Ascending aorta (tissue), 2 donors: ENCODE data around the gene NLRC4. TPM values are rescaled to one million over a fixed set of nuclear protein-coding genes. Genes with fewer than 3 reads are reported as not detected.

Source experiments
- DNase-seq, 2 donors: peaks; one replicate each; pipeline ENCODE4 v3.0.0-alpha.2; 2019; ENCODE audit warnings: low spot score in 2 of 2
- H3K27ac ChIP-seq, 2 donors: fragments of 200-600 bp; sonication (generic); one replicate each; pipeline ENCODE4 v1.5.1; 2016 to 2017; ENCODE audit warnings: mild to moderate bottlenecking in 1 of 2
- H3K27me3 ChIP-seq: fragments of 200-600 bp; sonication (generic); one replicate; pipeline ENCODE4 v1.5.1; 2017
- H3K36me3 ChIP-seq, 2 donors: fragments of 200-600 bp; sonication (generic); one replicate each; pipeline ENCODE4 v1.5.1; 2016
- H3K4me1 ChIP-seq, 2 donors: fragments of 200-600 bp; sonication (generic); one replicate each; pipeline ENCODE4 v1.5.1; 2016 to 2017; ENCODE audit warnings: mild to moderate bottlenecking in 1 of 2
- H3K4me3 ChIP-seq, 2 donors: fragments of 200-600 bp; sonication (generic); one replicate each; pipeline ENCODE4 v1.5.1; 2016 to 2017; ENCODE audit warnings: mild to moderate bottlenecking in 1 of 2
- H3K9me3 ChIP-seq, 2 donors: fragments of 200-600 bp; sonication (generic); one replicate each; pipeline ENCODE4 v1.5.1; 2016
- intact Hi-C: fragments of 100-400 bp; cut with DNase I; formaldehyde crosslinking; loops from one replicate; pipeline ENCODE4 v1.15.1; 2023
- total RNA-seq: library from RNA; depleted of rRNA; stranded (reverse); fragments of >200 nt; gene quantifications from one replicate; pipeline ENCODE4 v1.1.0, GENCODE V29; 2016
- TF ChIP-seq, protein P1 (sequence below), 3 experiments: fragments of 200-600 bp in 2 of 3; fragments of 450-650 bp in 1 of 3; sonication (generic) in 2 of 3; IDR thresholded peaks; one replicate each; pipeline ENCODE4 v1.5.1; 2016 to 2019; ENCODE audit warnings: antibody characterized with exemption in 3 of 3, mild to moderate bottlenecking in 1 of 3, moderate library complexity in 1 of 3

The NLRC4 gene
- total RNA-seq, 1 donor from 2014 or later = 2.3 TPM

DNA sequence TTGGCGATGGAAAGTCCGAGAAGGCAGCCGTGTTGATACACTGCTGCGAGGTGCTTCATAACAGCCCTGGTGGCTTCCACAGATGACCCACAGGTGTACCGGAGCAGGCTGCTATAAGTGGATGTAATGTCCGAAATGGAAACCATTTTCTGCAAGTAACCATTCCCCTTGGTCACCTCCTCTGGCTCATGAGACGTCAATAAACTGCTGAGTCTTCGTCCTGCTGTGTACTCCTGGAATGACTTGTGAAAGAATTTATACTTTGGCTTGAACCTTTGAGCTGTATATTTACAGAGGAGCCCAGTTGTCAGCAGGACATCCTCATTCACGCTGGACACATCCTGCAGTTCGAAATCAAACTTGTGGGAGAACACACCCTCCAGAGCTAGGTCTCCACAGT, 14.4 kb downstream of the NLRC4 start:
- no peaks in the 10 kb centered on the region for H3K36me3 ChIP-seq
- H3K9me3 ChIP-seq = no peaks in the 10 kb centered on the region
- H3K4me1 ChIP-seq = no peaks in the 10 kb centered on the region
- intact Hi-C loops = no loop called here
- H3K27me3 ChIP-seq = no peaks in the 10 kb centered on the region
- no peak overlapping the region for H3K27ac ChIP-seq
- TF ChIP-seq, protein P1, sequence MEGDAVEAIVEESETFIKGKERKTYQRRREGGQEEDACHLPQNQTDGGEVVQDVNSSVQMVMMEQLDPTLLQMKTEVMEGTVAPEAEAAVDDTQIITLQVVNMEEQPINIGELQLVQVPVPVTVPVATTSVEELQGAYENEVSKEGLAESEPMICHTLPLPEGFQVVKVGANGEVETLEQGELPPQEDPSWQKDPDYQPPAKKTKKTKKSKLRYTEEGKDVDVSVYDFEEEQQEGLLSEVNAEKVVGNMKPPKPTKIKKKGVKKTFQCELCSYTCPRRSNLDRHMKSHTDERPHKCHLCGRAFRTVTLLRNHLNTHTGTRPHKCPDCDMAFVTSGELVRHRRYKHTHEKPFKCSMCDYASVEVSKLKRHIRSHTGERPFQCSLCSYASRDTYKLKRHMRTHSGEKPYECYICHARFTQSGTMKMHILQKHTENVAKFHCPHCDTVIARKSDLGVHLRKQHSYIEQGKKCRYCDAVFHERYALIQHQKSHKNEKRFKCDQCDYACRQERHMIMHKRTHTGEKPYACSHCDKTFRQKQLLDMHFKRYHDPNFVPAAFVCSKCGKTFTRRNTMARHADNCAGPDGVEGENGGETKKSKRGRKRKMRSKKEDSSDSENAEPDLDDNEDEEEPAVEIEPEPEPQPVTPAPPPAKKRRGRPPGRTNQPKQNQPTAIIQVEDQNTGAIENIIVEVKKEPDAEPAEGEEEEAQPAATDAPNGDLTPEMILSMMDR (IDR thresholded peaks at IDR 0.05) = no peak
- no peak overlapping the region for H3K4me3 ChIP-seq
- no peak for DNase-seq

DNA sequence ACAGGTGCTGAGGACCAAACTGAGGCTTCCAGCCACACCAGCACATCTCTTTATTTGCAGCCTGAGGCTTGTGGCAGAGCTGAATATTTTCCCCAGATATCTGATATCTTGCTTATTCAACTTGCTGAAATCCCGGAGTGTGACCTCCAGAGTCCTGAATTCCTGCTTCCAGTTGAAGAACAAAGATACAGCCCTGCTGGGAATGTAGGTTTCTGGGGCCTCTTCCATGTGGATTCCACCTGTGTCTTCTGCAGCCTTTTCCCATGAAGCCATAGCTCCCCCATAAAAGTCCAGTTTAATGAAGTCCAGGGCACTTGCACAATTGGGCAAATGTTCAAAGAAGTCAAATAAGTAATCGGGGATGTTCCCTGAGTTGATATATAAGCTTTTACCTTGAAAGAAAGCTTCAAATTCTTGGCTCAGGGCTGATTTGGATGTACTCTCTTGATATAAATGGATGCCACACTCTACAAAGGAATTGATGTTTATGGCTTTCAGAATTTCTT, 14.9 kb downstream of the NLRC4 start:
- Histone ChIP-seq H3K27ac (no peak overlapping the region), H3K4me3 (no peak overlapping the region), H3K36me3 (no peaks in the 10 kb centered on the region), H3K4me1 (no peaks in the 10 kb centered on the region), H3K9me3 (no peaks in the 10 kb centered on the region), H3K27me3 (no peaks in the 10 kb centered on the region)
- intact Hi-C loops = no loop called here
- TF ChIP-seq, protein P1 (IDR thresholded peaks at IDR 0.05) = no peak
- DNase-seq = no peak

DNA sequence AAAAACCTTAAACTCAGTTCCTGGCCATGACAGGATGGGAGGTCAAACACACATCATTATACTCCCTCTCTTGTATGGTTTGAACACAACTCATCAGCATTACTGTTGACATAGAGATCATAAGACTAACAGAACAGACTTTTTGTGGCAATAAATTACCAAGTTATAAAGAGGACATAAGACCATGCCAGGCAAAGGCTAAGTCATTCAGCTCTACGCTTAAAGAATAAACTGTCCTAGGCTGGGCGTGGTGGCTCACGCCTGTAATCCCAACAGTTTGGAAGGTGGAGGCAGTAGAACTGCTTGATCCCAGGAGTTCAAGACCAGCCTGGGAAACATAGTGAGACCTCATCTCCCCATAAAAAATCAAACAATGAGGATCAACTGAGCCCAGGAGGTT, 16.4 kb downstream of the NLRC4 start:
- no peaks in the 10 kb centered on the region for H3K27me3 ChIP-seq
- TF ChIP-seq, protein P1 (IDR thresholded peaks at IDR 0.05) = no peak

DNA sequence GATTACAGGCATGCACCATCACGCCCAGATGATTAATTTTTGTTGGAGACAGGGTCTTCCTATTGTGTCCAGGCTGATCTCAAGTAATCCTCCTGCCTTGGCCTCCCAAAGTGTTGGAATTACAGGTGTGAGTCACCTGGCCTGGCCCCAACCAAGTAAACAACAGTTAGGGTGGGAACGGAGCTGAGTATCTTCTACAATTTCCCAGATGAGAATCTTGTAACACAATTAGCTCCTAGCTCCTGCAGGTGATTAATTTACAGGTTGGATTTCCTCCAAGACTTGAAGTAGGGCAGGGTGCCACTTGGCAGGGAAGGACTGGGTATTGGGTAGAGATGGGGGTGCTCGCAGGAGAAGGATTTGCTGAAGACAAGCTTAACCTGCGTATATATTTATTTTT, 17.8 kb downstream of the NLRC4 start:
- TF ChIP-seq, protein P1 (IDR thresholded peaks at IDR 0.05) = no peak
- no peak for DNase-seq
- H3K36me3 ChIP-seq = no peaks in the 10 kb centered on the region
- no peak overlapping the region for H3K27ac ChIP-seq
- no peaks in the 10 kb centered on the region for H3K4me1 ChIP-seq
- intact Hi-C loops = no loop called here
- H3K27me3 ChIP-seq = no peaks in the 10 kb centered on the region
- no peak overlapping the region for H3K4me3 ChIP-seq
- no peaks in the 10 kb centered on the region for H3K9me3 ChIP-seq

More for the DNA sequence above, 16.4 kb downstream of the NLRC4 start:
- Histone ChIP-seq H3K9me3 (no peaks in the 10 kb centered on the region), H3K4me1 (no peaks in the 10 kb centered on the region), H3K27ac (no peak overlapping the region), H3K36me3 (no peaks in the 10 kb centered on the region), H3K4me3 (no peak overlapping the region)
- no peak for DNase-seq
- intact Hi-C loops = no loop called here

DNA sequence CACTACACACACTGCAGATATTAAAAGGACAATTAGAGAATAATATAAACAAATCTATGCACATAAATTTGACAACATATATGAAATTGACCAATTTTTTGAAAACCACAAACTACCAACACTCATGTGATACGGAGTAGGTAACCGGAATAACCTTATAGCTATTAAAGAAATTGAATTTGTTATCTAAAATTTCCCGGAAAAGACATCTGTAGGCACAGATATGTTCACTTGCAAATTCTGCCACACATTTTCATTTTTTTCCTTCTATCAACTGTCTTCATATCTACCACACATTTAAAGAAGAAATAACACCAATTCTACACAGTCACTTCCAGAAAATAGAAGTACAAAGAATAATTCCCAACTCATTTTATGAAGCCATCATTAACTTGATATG, 22.4 kb downstream of the NLRC4 start:
- Histone ChIP-seq H3K4me1 (no peaks in the 10 kb centered on the region), H3K4me3 (no peak overlapping the region), H3K27ac (no peak overlapping the region), H3K9me3 (no peaks in the 10 kb centered on the region), H3K27me3 (no peaks in the 10 kb centered on the region), H3K36me3 (no peaks in the 10 kb centered on the region)
- DNase-seq = no peak
- TF ChIP-seq, protein P1 (IDR thresholded peaks at IDR 0.05) = no peak
- intact Hi-C loops = no loop called here

DNA sequence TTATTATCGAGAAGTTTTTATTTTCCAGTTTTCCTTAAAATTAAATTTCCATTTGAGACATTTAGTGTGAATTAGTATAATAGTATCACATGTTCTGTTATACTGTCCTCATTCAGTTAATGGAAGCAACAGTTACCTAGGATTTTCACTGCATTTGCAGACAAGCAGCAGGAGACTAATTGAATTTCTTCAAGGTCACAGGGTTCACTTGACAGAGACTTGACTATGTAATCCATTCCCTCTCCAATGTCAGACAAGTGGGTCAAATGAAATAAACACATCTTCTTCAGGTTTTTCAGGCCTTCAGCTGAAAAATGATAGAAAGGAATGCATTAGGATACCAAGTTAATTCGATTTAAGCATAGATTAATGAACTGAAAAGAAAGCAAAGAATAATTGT, 26.7 kb downstream of the NLRC4 start:
- H3K4me3 ChIP-seq = no peak overlapping the region
- DNase-seq = no peak
- no peak overlapping the region for H3K27ac ChIP-seq
- H3K9me3 ChIP-seq = no peaks in the 10 kb centered on the region
- TF ChIP-seq, protein P1 (IDR thresholded peaks at IDR 0.05) = no peak
- no peaks in the 10 kb centered on the region for H3K27me3 ChIP-seq
- H3K4me1 ChIP-seq = no peaks in the 10 kb centered on the region
- intact Hi-C loops = no loop called here
- H3K36me3 ChIP-seq = no peaks in the 10 kb centered on the region
